Subcutaneous adipose tissue (tissue), 4 donors: ENCODE measurements around the gene PPP1R16B. TPM values are rescaled to one million over a fixed set of nuclear protein-coding genes. Genes with fewer than 3 reads are reported as not detected.

Source experiments
- total RNA-seq, 4 donors: library from RNA; depleted of rRNA; stranded (reverse); fragments of >200 nt; gene quantifications; one replicate each; pipeline ENCODE4 v1.1.0, GENCODE V29; 2016
- TF ChIP-seq, protein P1 (sequence below): fragments of 450-650 bp; IDR thresholded peaks from one replicate; pipeline ENCODE4 v1.5.1; 2016; ENCODE audit warnings: low read depth, mild to moderate bottlenecking, control low read depth, antibody characterized with exemption, moderate library complexity

The PPP1R16B gene
- total RNA-seq, 4 donors from 2014 or later: 3.1 to 37.3 (median 4.9) TPM

DNA sequence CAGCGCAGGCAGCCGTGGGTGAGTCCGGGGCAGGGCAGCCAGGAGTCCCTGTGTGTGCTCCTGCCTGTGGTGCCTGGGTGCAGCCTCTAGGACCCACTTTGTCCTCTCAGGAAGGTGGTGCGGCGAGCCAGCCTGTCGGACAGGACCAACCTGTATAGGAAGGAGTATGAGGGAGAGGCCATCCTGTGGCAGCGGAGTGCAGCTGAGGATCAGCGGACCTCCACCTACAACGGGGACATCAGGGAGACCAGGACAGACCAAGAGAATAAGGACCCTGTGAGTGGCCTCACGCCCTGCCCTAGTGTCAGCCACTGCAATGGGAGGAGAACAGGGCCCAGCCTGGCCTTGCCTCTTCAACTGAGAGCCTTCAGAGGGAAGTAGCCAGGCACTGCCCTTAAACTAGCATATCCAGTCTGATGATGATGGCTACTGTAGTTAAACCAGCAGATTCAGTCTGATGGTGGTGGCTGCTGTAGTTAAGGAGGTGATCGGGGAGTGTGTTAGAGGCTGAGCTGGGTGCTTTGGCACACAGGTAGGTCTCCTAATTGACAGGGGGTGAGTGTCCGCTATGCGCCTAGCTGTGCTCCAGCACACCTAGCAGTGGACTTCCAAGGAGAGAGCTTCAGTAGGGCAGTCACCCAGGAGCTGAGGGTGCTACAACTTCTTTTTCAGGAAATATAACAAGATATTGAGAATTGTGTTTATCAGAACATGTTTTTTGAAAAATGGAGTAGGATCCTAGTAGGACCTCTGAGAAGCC, 102.6 kb downstream of the PPP1R16B start:
- TF ChIP-seq, protein P1, sequence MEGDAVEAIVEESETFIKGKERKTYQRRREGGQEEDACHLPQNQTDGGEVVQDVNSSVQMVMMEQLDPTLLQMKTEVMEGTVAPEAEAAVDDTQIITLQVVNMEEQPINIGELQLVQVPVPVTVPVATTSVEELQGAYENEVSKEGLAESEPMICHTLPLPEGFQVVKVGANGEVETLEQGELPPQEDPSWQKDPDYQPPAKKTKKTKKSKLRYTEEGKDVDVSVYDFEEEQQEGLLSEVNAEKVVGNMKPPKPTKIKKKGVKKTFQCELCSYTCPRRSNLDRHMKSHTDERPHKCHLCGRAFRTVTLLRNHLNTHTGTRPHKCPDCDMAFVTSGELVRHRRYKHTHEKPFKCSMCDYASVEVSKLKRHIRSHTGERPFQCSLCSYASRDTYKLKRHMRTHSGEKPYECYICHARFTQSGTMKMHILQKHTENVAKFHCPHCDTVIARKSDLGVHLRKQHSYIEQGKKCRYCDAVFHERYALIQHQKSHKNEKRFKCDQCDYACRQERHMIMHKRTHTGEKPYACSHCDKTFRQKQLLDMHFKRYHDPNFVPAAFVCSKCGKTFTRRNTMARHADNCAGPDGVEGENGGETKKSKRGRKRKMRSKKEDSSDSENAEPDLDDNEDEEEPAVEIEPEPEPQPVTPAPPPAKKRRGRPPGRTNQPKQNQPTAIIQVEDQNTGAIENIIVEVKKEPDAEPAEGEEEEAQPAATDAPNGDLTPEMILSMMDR: no peak

DNA sequence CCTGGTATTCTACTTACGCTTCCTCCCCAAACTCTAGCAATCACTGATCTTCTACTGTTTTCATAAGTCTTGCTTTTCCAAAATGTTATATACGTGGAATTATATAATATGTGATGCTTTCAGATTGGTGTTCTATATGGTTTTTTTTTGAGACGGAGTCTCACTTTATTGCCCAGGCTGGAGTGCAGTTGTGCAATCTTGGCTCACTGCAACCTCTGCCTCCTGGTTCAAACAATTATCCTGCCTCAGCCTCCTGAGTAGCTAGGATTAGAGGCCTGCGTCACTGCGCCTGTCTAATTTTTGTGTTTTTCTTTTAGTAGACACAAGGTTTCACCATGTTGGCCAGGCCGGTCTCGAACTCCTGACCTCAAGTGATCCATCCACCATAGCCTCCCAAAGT, 109.9 kb downstream of the PPP1R16B start:
- TF ChIP-seq, protein P1: no peak

DNA sequence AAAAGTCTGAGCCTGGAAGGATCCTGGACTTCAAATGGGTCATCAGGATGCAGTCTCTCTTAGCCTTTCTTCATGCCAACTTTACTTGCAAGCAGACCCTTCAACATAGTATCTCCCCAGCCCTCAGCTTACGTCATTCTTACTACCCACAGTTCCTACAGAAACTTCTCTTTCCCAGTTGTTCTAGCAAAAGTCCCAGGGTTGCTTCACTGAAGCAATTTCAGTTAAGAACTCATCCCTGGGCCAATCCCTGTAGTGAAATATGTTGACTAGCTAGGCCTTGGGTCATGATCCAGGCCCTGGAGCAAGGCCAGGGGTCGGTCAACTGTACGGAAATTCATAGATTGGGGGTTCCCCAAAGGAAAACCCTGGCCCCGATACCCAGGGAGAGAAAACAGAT, 112.2 kb downstream of the PPP1R16B start:
- TF ChIP-seq, protein P1: no peak

DNA sequence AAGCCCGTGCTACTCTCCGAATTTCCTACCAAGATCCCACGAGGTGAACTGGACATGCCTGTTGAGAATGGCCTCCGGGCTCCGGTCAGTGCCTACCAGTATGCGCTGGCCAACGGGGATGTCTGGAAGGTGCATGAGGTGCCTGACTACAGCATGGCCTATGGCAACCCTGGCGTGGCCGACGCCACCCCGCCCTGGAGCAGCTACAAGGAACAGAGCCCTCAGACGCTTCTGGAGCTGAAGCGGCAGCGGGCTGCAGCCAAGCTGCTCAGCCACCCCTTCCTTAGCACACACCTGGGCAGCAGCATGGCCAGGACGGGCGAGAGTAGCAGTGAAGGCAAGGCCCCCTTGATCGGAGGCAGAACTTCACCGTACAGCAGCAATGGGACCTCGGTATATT, 112.7 kb downstream of the PPP1R16B start:
- TF ChIP-seq, protein P1: no peak

DNA sequence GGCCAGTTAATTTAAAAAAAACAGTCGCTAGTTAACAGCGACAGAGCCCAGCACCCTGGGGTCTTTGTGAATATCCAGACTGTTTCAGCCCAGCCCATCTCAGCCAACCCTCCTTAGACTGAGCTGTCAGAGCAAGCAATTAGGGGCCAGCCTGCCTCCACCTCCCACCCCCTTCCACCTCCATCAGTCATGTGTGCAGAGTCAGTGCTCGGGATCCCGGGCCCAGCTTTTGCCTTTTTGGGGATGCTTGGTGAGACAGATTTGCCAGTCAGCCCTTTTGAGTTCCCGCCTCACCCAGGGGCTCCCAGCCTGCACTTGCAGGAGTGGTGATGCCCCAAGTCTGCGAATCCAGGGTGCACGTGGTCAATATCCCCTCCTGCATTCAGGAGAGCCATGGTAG, 114.2 kb downstream of the PPP1R16B start:
- TF ChIP-seq, protein P1: no peak

DNA sequence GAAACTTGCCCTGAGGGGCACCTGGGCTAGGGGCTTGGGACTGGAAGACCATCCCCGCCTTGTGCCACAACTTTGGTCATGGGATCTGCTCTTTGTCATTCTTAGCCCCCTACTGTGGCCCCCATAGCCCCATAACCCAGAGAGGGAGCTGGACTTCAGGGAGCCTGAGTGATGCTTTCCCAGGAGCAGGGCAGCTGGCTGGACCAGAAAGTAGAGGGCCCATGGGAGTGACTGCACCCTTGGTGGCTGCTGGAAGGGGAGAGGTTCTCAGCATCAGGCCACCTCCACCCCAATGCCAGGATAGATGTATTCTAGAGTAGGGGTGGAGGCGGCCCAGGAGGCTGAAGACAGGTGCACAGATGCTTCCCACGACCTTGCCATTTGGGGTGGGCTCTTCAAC, 114.9 kb downstream of the PPP1R16B start:
- TF ChIP-seq, protein P1: no peak

DNA sequence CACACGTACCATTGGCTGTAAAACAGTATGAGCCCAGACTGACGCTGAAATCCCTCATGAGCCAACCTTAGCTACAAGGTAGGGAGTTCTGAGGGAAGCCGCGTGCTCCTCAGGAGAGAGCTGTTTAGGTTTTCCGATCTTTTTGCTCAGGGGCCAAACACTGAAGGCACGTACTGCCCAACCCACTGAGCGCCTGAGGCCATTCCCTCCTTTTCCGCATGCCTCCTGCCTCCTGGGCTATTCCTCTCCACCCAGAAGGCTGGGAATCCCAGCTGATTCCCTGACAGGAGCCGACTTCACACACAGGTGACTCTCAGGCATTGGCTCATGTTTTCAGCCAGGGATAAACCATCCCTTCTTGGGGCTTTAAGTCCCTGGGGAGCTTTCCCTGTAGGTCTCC, 115.4 kb downstream of the PPP1R16B start:
- TF ChIP-seq, protein P1: no peak
